ENCODE measurements around the gene PEX10. TPM values are rescaled to one million over a fixed set of nuclear protein-coding genes. Genes with fewer than 3 reads are reported as not detected.

Gene PEX10
- total RNA-seq, 2 donors from 2014 or later, result 4.7 to 17.0 TPM

DNA sequence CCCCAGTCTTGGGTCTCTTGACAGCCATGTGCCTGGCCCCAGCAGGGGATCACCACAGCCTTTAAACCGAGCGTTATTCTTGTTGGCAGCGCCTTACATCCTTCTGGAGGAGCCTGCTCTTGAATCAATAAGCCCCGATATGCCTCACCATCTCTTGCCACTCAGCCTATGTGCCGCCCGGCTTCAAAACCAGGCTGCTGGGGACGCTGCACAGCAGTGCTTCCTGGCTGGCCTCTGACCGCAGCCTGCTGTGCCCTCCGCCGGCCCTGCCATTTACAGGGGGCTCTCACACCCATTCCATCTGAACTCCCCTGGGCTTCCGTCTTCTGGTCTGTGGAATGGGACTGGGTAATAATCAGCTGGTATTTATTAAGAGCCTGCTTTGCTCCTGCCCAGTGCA is 3.0 kb upstream of the PEX10 start:
- no peaks in the 10 kb centered on the region for H3K9me3 Mint-ChIP-seq
- peak overlapping the region; percentile 65 to 78 for H3K27ac Mint-ChIP-seq
- DNase-seq (ENCODE audit: low spot score in 2 of 2) (no peak), ATAC-seq (no peak)
- peaks cover 4 to 5% of the 10 kb centered on the region in 2 donors for H3K36me3 Mint-ChIP-seq

DNA sequence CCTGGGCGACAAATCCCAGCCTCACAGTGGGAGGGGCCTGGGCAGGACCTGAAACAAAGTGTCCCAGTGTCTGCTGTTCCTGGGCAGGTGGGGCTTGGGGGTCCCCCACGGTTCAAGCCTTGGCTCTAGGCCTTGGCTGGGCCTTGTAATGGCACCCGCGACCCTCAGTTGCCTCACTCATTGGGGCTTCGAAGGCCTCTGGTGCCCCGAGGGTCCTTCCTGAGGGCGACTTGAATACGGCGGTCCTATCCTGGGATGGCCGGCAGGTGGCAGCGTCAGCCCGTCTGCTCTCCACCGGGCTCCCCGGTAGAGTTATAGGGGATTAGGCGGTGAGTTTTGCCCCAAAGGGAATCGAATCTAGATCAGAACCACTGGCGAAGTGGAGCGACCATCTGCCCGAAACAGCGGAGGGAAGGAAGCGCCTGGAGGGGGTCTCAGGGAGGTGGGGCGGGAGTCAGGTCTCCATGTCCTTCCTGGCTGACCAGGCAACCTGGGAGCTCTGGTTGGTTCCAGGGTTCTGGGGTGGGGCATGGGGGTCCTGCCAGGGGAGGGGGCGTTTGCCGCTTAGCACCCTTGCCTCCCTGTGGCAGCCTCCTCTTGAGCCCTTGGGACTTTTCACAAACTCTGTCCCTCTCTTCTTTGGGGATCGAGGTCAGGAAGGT is 2.1 kb upstream of the PEX10 start:
- Mint-ChIP-seq H3K36me3 (peaks cover 4 to 5% of the 10 kb centered on the region in 2 donors), H3K27ac (peak overlapping the region; percentile 65 to 95), H3K9me3 (no peaks in the 10 kb centered on the region)
- peak; percentile 81 to 82 for DNase-seq (ENCODE audit: low spot score in 2 of 2)
- peak; percentile 21 to 28 for ATAC-seq

DNA sequence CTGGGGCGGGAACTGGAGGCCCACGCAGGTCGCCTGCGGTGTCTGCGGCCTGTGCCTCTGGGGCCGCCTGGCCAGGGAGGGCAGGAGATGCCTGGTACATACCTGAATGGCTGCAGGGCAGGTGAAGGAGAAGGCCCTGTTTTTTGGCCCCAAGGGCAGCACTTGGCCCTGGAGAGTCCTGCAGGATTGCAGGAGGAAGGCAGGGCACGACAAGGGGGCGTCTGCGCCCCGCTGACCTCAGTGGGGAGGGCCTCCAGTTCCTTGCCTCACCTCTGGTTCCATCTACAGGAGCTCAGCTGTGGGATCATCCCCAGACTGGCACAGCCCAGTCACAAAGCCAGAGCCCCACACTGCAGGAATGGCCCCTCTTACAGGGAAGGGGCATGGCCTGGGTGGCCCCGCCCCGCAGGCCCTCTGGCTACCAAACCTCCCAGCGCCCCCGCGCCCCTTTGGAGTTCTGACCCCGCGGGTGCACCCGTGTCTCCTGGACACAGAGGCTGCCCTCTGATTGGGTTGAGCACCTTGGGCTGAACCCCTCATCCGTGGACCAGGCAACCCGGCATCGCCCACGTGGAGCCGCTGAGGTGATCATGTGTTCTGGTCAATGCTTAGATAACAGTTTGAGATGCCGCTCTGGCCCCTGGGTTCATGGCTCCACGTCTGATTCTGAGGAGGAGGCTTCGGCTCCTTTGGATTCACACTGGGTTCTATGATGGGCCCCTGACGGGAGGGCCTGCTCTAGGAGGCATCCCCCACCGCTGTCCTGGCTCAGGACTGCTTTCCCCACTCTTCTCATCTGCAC is 1.3 kb upstream of the PEX10 start:
- DNase-seq (ENCODE audit: low spot score in 2 of 2), result no peak
- Mint-ChIP-seq H3K36me3 (peaks cover 4 to 5% of the 10 kb centered on the region in 2 donors), H3K27ac (peak overlapping the region; percentile 65 to 95), H3K9me3 (no peaks in the 10 kb centered on the region)
- ATAC-seq, result no peak

DNA sequence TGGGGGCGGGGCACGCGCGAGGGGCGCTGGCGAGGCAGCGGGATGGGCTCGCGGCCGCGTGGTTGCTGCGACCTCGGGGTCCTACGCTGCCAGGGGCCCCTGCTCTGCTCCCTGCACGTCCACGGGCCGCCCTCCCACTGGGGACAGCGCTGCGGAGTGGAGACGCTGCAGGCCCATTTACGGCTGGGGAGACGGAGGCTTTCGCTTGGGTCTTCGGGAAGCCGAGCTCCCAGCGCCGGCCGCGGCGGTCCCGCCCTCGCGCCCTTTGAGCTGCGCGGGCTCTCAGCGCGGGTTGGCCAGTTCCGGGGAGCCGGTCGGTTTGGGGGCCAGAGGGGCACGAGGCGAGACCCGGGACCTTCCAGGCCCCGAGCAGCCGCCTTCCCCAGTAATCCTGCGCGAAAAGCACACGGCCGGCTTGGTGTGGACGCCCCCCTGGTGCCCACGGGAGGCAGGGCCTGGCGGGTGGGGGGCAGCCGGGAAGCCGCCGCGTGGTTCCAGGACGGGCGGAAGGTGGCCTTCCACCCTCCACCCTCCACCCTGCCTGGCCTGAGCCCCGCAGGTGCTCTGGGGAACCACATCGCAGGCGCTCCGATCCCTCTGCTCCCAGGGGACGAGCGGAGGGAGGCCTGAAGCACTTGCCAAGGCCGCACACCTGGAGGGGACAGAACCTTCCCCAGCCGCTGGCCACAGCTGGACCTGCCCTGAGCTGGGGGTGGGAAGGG is 570 bp upstream of the PEX10 start:
- H3K36me3 Mint-ChIP-seq, result peaks cover 4 to 5% of the 10 kb centered on the region in 2 donors
- no peak for DNase-seq (ENCODE audit: low spot score in 2 of 2)
- peak overlapping the region in 1 of 2 donors; percentile 91 for H3K27ac Mint-ChIP-seq
- H3K9me3 Mint-ChIP-seq, result no peaks in the 10 kb centered on the region
- ATAC-seq, result peak; percentile 36 to 42

DNA sequence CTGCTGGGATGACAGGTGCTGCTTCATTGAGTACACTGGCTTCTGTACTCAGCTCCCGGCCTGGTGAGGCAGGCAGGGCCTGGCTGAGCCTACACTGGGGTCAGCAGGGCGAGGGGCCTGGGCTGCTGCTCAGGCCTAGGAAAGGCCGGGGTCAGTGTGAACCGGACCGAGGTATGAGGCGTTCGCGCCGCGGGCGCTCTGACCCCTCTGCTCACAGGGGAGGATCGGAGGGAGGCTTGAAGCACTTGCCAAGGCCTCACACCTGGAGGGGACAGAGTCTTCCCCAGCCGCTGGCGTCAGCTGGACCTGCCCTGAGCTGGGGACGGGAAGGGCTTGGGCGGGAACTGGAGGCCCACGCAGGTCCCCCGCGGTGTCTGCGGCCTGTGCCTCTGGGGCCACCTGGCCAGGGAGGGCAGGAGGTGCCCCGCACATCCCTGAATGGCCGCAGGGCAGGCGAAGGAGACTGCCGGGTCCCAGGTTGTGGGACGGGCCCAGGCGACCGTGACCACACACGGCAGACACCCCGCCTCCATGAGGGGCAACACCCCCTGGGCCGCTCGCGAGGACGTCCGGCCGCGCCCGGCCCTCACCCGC is 466 bp downstream of the PEX10 start:
- peak; percentile 29 to 49 for ATAC-seq
- DNase-seq (ENCODE audit: low spot score in 2 of 2), result peak in 1 of 2 donors; percentile 36
- no peaks in the 10 kb centered on the region for H3K9me3 Mint-ChIP-seq
- H3K27ac Mint-ChIP-seq, result peak overlapping the region; percentile 91 to 92
- peaks cover 4 to 5% of the 10 kb centered on the region in 2 donors for H3K36me3 Mint-ChIP-seq

DNA sequence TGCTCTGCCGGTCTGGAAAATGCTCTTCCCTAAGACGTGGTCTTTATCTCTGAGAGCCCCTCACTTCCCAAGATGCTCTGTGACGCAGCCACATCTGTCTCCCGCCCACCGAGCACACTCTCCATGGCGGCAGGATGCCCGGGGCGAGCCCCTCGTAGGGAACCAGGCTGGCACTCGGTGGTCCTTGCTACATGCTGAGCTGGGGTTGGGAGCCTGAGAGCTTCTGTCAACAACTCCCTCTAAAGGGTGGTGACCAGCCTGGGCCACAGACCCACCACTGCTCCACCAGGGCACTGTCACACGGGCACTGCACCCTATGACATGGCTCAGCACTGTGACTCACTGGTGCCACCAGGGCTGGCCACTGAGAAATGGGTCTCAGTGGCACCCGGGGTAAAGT is 2.6 kb downstream of the PEX10 start:
- H3K27ac Mint-ChIP-seq, result peak overlapping the region in 1 of 2 donors; percentile 91
- no peaks in the 10 kb centered on the region for H3K9me3 Mint-ChIP-seq
- ATAC-seq (no peak), DNase-seq (ENCODE audit: low spot score in 2 of 2) (no peak)
- peaks cover 4 to 5% of the 10 kb centered on the region in 2 donors for H3K36me3 Mint-ChIP-seq

DNA sequence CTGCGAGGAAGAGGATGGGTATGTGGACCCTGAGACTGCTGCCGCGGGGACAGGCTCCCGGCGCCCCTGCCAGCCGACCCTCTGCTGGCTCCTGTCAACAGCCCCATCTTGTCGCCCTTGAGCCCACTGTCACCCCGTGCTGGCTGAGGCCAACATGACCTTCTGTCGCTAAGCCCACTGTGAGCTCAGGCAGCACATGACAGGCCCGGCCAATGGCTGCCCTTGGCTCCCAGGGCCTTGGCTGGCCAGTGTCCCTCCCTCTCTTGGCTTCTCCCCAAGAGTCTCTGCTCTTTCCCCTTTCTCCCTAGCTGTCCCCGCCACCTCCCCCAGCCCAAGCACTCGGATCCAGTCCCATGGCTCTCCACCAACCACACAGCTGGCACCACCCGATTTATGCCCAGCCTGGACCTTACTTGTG is 3.5 kb downstream of the PEX10 start:
- Mint-ChIP-seq H3K9me3 (no peaks in the 10 kb centered on the region), H3K27ac (peak overlapping the region in 1 of 2 donors; percentile 29), H3K36me3 (no peaks in the 10 kb centered on the region)
- no peak for DNase-seq (ENCODE audit: low spot score in 2 of 2)
- no peak for ATAC-seq

DNA sequence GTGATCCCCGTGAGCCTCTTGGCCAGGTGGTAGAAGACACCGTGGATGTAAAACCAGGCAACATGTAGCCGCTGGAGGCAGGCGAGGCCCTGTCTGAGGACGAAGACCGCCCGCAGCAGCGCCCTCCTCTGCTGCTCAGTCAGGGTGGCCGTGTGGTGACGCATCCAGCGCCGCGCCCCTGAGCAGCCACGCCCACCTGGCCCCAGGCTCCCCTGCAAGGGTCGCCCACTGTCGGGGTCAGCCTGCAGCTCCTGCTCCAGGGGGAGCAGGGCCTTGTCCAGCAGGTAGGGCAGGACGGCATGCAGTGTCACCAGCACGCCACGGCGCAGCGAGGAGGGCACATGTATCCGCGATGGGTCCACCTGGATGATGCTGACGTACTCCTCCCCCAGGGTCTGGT is 3.9 kb downstream of the PEX10 start:
- DNase-seq (ENCODE audit: low spot score in 2 of 2), result no peak
- H3K36me3 Mint-ChIP-seq, result no peaks in the 10 kb centered on the region
- no peak for ATAC-seq
- H3K27ac Mint-ChIP-seq, result no peak overlapping the region
- H3K9me3 Mint-ChIP-seq, result no peaks in the 10 kb centered on the region

DNA sequence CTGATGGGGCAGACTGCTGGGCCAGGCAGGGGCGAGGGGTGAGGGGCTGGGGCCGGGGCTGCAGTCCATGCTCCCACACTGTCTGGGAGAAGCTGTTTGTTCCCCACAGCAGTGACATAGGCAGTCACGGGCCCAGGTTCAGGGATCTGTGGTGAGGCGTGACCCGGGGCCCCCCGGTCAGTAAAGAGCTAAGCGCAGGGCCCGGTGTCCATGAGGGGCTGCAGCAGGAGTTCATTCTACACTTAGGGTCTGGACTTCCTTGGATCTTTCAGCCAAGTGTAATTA is 4.4 kb downstream of the PEX10 start:
- Mint-ChIP-seq H3K9me3 (no peaks in the 10 kb centered on the region), H3K36me3 (no peaks in the 10 kb centered on the region), H3K27ac (no peak overlapping the region)
- no peak for DNase-seq (ENCODE audit: low spot score in 2 of 2)
- no peak for ATAC-seq

DNA sequence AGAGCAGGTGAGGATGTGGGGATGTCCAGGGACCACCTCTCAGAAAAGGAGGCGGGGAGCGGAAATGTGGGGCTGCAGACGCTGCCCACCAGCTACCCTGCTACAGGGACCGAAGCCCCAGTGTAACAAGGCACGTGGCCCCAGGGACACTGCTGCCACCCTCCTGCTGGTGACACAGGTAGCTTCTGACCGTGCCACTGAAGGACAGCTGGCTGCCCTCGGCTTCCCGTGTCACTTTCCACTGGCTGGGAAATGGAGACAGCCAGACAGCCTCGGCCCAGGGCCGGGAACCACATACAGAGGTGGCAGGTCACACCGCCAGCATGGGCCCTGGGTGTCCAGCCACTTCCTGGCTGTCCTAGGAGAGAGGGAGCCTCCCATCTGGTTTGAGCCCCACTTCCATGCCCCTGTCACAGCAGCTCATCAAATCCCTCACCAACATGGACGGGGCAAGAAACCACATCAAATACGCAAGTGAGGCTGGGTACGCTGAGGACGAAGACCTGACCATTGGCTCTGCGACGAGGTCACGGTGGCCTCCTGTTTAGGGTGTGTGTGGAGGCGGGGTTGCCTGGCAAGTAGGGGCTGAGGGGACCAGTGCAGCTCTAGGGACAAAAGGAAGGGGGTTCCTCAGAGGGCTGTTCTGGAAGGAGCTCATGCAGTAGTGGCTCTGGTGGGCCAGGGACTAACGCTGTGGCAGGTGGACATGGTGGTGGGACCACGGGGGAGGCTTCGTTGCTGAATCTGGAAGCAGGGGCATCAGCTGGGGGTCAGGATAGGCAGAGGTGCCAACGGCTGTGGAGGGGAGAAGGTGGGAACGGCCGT is 5.0 kb downstream of the PEX10 start:
- no peak for DNase-seq (ENCODE audit: low spot score in 2 of 2)
- H3K36me3 Mint-ChIP-seq, result no peaks in the 10 kb centered on the region
- no peak for ATAC-seq
- H3K27ac Mint-ChIP-seq, result peak overlapping the region; percentile 25 to 69
- no peaks in the 10 kb centered on the region for H3K9me3 Mint-ChIP-seq

DNA sequence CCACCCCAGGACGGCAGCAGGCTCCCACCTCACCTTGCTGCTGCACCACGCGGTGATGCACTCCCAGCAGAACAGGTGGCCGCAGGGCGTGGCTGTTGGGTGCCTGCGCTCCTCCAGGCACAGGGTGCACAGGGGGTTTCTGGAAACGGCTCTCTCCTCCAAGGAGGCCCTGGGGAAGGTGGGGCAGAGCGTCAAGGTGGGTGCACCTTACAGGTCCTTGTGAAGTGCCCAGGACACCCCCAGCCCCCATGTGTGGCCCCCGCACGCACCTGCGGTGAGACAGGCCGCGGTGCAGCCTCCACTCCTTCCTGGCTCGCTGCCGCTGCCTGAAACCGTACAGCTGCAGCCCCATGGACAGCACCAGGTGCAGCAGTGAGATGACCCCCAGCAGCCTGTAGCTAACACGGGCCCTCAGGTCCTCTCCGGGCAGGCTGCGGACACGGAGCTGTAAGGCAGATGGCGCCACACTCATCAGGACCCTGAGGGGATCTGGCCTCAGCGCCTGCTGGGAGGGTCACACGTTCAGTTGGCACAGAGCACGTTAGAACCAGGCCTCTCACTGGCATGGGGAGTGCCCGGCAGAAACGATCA is 5.8 kb downstream of the PEX10 start:
- Mint-ChIP-seq H3K9me3 (no peaks in the 10 kb centered on the region), H3K36me3 (peaks cover 0 to 6% of the 10 kb centered on the region in 2 donors), H3K27ac (peak overlapping the region; percentile 25 to 69)
- peak in 1 of 2 donors; percentile 8 for ATAC-seq
- DNase-seq (ENCODE audit: low spot score in 2 of 2), result no peak

DNA sequence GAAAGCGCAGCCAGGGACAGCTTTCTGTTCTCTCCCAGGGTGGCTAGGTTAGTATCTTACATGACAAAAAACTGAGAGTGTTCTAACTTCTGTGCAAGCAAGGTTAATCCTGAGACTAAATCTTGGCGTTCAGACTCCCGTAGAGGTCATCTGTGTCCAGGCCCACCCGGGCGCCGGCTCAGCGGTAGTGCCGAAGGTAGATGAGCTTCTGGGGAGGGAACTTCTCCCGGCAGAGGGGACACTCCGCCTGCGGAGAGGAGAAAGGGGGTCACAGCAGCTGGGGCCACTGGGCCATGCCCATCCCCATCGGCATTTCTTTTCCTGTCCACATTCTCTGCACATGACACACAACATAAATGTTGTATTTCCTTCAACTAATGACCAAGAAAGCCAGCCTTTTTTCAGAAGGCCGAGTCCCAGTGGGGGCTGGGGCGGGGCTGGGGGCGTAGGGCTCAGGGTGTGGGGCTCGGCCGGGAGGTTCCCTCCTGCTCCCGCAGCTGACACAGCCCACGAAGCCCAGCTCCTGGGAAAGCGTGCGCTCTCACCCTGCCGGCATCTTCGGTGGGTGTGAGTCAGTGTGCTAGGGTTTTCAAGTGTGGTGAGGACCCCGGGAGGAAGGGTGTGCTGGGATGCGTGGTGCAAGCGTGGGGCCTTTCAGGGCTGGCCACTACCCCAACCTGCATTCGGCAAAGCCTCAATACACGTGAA is 6.6 kb downstream of the PEX10 start:
- Mint-ChIP-seq H3K9me3 (no peaks in the 10 kb centered on the region), H3K36me3 (peaks cover under 1 to 7% of the 10 kb centered on the region in 2 donors), H3K27ac (no peak overlapping the region)
- no peak for ATAC-seq
- no peak for DNase-seq (ENCODE audit: low spot score in 2 of 2)

DNA sequence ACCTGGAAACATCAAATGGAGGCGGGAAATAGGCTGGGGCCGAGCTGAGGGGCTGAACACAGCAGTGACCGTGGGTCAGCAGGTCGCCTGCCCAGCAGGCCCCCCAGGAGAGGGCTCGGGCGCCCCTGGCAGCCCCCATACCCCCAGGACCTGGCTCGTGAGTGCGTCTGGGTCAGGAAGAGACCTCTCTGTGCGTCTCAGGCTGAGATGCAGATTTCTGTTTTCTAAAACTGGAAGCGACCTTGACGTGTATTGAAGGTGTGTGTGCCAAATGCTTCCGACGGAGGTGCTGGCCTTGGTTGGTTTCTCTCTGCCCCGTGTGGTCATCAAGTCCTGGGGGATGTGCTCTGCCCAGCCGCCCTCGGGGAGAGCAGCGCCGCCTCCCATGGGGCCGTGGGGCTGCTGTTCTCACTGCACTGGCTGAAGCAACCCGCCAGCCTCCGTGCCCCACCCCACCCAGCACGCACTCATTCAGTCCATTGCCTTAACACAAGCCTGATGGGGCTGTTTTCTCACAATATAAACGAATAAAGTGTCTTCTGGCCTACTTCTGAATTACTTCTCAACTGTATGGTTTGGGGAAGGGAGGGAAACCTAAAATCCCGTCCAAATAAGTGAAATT is 7.4 kb downstream of the PEX10 start:
- no peaks in the 10 kb centered on the region for H3K9me3 Mint-ChIP-seq
- DNase-seq (ENCODE audit: low spot score in 2 of 2), result no peak
- no peak for ATAC-seq
- no peak overlapping the region for H3K27ac Mint-ChIP-seq
- H3K36me3 Mint-ChIP-seq, result peaks cover 5 to 15% of the 10 kb centered on the region in 2 donors

DNA sequence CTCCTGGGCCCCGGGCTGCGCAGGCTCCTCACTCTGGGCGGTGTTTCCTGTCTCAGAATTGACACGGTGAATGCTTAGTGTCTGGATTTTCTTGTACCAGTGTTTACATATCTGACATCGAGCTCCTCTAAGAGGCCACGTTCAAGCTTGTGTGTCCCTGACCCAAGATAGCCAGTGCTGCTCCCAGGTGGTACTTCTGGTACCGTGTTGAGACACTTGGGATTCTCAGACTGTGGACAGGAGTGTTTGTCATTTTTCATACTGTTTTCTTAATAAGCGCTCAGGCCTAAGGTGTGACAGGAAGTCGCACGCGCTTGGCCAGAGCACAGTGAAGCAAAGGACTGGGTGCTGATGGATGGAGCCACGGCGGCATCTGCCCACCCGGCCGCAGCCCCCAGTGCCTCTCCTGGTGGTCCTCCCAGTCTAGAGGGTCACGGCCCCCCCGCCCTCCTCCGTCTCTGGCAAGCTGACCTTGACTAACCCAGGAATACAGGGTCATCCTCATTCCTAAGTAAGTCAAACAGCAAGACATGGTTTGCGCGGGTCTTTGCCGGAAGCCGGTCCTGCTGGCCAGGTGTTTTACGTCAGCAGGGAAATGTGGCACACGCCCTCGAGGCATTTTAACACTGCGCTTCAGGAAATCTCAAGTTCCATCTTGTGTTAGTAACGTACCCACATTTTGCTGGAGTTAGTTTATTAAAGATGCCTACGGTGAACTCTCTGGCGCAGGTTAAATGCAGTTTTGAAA is 8.0 kb downstream of the PEX10 start:
- Mint-ChIP-seq H3K36me3 (peaks cover 10 to 17% of the 10 kb centered on the region in 2 donors), H3K9me3 (no peaks in the 10 kb centered on the region), H3K27ac (no peak overlapping the region)
- ATAC-seq (no peak), DNase-seq (ENCODE audit: low spot score in 2 of 2) (no peak)
